WTC11 (cell line): Measurements from ENCODE around the gene UBAP1. TPM values are rescaled to one million over a fixed set of nuclear protein-coding genes. Genes with fewer than 3 reads are reported as not detected.

Experiments used
- ATAC-seq: fragments of 200-7000 bp; cut with Tn5 transposase; 2 replicates; pipeline ENCODE4 v1.10.0; 2021; ENCODE audit warnings: mild to moderate bottlenecking, moderate library complexity
- CTCF ChIA-PET: fragments of 300-600 bp; sonication (Branson Sonifier 250); formaldehyde crosslinking; loops from one replicate; lab custom pipeline; 2021; ENCODE audit warnings: antibody characterized with exemption; lab: Charles Lee
- POLR2A ChIA-PET: fragments of 350-600 bp; sonication (Branson Sonifier 250); formaldehyde crosslinking; loops from one replicate; lab custom pipeline; 2021; ENCODE audit warnings: antibody characterized with exemption; lab: Charles Lee
- DNase-seq: peaks from one replicate; pipeline ENCODE4 v3.0.0; 2021; ENCODE audit warnings: low spot score
- H3K27ac Mint-ChIP-seq: 2 replicates; pipeline ENCODE4 v1.8.0; 2021; ENCODE audit warnings: mixed read lengths
- H3K27me3 Mint-ChIP-seq: 2 replicates; pipeline ENCODE4 v1.8.0; 2021; ENCODE audit warnings: low read depth, mild to moderate bottlenecking, moderate library complexity, mixed read lengths
- H3K36me3 Mint-ChIP-seq: 2 replicates; pipeline ENCODE4 v1.8.0; 2021; ENCODE audit warnings: mixed read lengths
- H3K4me1 Mint-ChIP-seq: 2 replicates; pipeline ENCODE4 v1.8.0; 2022; ENCODE audit warnings: mixed read lengths
- H3K4me3 Mint-ChIP-seq: 2 replicates; pipeline ENCODE4 v1.8.0; 2021; ENCODE audit warnings: mild to moderate bottlenecking, moderate library complexity, mixed read lengths
- H3K9me3 Mint-ChIP-seq: 2 replicates; pipeline ENCODE4 v1.8.0; 2021; ENCODE audit warnings: mixed read lengths
- ATF1 ChIP-seq: sonication (generic); formaldehyde crosslinking; IDR thresholded peaks from 2 replicates; pipeline ENCODE4 v1.8.1; 2023; ENCODE audit warnings: mild to moderate bottlenecking, moderate library complexity, missing genetic modification reagents
- EMX1 ChIP-seq: fragments of 250-450 bp; sonication (Bioruptor Pico); IDR thresholded peaks from 2 replicates; pipeline ENCODE4 v1.8.0; 2021; ENCODE audit warnings: mild to moderate bottlenecking
- FOXP1 ChIP-seq: sonication (generic); formaldehyde crosslinking; IDR thresholded peaks from 2 replicates; pipeline ENCODE4 v1.8.0; 2022; ENCODE audit warnings: missing genetic modification reagents, mild to moderate bottlenecking, moderate library complexity, borderline replicate concordance
- GABPB1 ChIP-seq: sonication (generic); formaldehyde crosslinking; IDR thresholded peaks from 2 replicates; pipeline ENCODE4 v1.8.1; 2023; ENCODE audit warnings: mild to moderate bottlenecking, missing genetic modification reagents
- GRHL2 ChIP-seq: fragments of 250-450 bp; sonication (Bioruptor Pico); IDR thresholded peaks from 2 replicates; pipeline ENCODE4 v1.8.0; 2022; ENCODE audit warnings: mild to moderate bottlenecking, moderate library complexity; ENCODE audit not compliant: insufficient replicate concordance, severe bottlenecking
- HMGA2 ChIP-seq: fragments of 250-450 bp; sonication (Bioruptor Pico); IDR thresholded peaks from 2 replicates; pipeline ENCODE4 v1.4.0; 2021; ENCODE audit warnings: mild to moderate bottlenecking, moderate library complexity
- NFE2L1 ChIP-seq: sonication (generic); formaldehyde crosslinking; IDR thresholded peaks from 2 replicates; pipeline ENCODE4 v1.8.1; 2023; ENCODE audit warnings: missing genetic modification reagents
- NR2C2 ChIP-seq: sonication (generic); formaldehyde crosslinking; IDR thresholded peaks from 2 replicates; pipeline ENCODE4 v1.8.0; 2022; ENCODE audit warnings: mild to moderate bottlenecking, missing genetic modification reagents
- PRRX2 ChIP-seq: fragments of 250-450 bp; sonication (Bioruptor Pico); IDR thresholded peaks from 2 replicates; pipeline ENCODE4 v1.8.0; 2021; ENCODE audit warnings: mild to moderate bottlenecking
- RELA ChIP-seq: sonication (generic); formaldehyde crosslinking; IDR thresholded peaks from 2 replicates; pipeline ENCODE4 v1.8.1; 2022; ENCODE audit warnings: missing genetic modification reagents, mild to moderate bottlenecking, borderline replicate concordance
- SMAD3 ChIP-seq: sonication (generic); formaldehyde crosslinking; IDR thresholded peaks from 2 replicates; pipeline ENCODE4 v1.8.0; 2022; ENCODE audit warnings: missing genetic modification reagents, mild to moderate bottlenecking, borderline replicate concordance
- SOX15 ChIP-seq: fragments of 250-450 bp; sonication (Bioruptor Pico); IDR thresholded peaks from 2 replicates; pipeline ENCODE4 v1.9.0; 2021; ENCODE audit warnings: mild to moderate bottlenecking
- ZNF121 ChIP-seq: sonication (generic); formaldehyde crosslinking; IDR thresholded peaks from 2 replicates; pipeline ENCODE4 v1.8.0; 2023; ENCODE audit warnings: missing genetic modification reagents
- ZNF138 ChIP-seq: sonication (generic); formaldehyde crosslinking; conservative IDR thresholded peaks from 2 replicates; pipeline ENCODE4 v1.8.1; 2022; ENCODE audit warnings: mild to moderate bottlenecking, moderate library complexity, missing genetic modification reagents
- total RNA-seq: library from RNA; stranded (reverse); gene quantifications from 3 replicates; pipeline ENCODE4 v1.2.3, GENCODE V29; 2021
- TF ChIP-seq, protein P1 (sequence below): sonication (generic); formaldehyde crosslinking; IDR thresholded peaks from 2 replicates; pipeline ENCODE4 v1.8.0; 2022; ENCODE audit warnings: mild to moderate bottlenecking, missing genetic modification reagents
- TF ChIP-seq, protein P2 (sequence below): fragments of 250-450 bp; sonication (Bioruptor Pico); IDR thresholded peaks from 2 replicates; pipeline ENCODE4 v1.8.0; 2021; ENCODE audit warnings: mild to moderate bottlenecking
- TF ChIP-seq, protein P3 (sequence below): fragments of 200-600 bp; IDR thresholded peaks from 2 replicates; pipeline ENCODE4 v1.8.0; 2022; ENCODE audit warnings: antibody characterized with exemption
- TF ChIP-seq, protein P4 (sequence below): fragments of 250-450 bp; sonication (Bioruptor Pico); IDR thresholded peaks from 2 replicates; pipeline ENCODE4 v1.9.0; 2021; ENCODE audit warnings: moderate library complexity, mild to moderate bottlenecking, inconsistent platforms, borderline replicate concordance
- TF ChIP-seq, protein P5 (sequence below): fragments of 250-450 bp; sonication (Bioruptor Pico); IDR thresholded peaks from 2 replicates; pipeline ENCODE4 v1.9.0; 2021; ENCODE audit warnings: mild to moderate bottlenecking, borderline replicate concordance

Gene UBAP1
- total RNA-seq, 1 experiment from 2014 or later: 23.9 TPM

DNA sequence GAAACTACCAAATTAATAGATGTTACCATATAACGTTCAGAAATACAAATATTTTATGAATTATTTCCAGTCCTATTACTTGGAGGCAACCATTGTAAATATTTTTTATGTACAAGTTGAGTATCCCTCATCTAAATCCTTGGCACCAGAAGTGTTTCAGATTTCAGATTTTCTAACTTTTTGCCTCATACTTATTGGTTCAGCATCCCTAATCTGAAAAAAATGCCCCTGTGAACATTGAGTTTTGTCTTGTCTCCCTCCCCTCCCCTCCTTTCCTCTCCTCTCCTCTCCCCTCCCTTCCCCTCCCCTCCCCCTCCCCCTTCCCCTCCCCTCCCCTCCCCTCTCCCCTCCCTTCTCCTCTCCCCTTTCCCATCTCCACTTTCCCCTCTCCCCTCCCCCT, 40.6 kb downstream of the UBAP1 start:
- no peak for ATAC-seq
- TF ChIP-seq ZNF138: no peak
- TF ChIP-seq, protein P1, sequence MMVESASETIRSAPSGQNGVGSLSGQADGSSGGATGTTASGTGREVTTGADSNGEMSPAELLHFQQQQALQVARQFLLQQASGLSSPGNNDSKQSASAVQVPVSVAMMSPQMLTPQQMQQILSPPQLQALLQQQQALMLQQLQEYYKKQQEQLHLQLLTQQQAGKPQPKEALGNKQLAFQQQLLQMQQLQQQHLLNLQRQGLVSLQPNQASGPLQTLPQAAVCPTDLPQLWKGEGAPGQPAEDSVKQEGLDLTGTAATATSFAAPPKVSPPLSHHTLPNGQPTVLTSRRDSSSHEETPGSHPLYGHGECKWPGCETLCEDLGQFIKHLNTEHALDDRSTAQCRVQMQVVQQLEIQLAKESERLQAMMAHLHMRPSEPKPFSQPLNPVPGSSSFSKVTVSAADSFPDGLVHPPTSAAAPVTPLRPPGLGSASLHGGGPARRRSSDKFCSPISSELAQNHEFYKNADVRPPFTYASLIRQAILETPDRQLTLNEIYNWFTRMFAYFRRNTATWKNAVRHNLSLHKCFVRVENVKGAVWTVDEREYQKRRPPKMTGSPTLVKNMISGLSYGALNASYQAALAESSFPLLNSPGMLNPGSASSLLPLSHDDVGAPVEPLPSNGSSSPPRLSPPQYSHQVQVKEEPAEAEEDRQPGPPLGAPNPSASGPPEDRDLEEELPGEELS: no peak
- no peak for TF ChIP-seq SMAD3 (CRISPR knock-in tag)
- TF ChIP-seq, protein P2, sequence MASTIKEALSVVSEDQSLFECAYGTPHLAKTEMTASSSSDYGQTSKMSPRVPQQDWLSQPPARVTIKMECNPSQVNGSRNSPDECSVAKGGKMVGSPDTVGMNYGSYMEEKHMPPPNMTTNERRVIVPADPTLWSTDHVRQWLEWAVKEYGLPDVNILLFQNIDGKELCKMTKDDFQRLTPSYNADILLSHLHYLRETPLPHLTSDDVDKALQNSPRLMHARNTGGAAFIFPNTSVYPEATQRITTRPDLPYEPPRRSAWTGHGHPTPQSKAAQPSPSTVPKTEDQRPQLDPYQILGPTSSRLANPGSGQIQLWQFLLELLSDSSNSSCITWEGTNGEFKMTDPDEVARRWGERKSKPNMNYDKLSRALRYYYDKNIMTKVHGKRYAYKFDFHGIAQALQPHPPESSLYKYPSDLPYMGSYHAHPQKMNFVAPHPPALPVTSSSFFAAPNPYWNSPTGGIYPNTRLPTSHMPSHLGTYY (CRISPR knock-in tag): no peak
- no peak for TF ChIP-seq EMX1
- TF ChIP-seq PRRX2 (CRISPR knock-in tag): no peak
- TF ChIP-seq, protein P3, sequence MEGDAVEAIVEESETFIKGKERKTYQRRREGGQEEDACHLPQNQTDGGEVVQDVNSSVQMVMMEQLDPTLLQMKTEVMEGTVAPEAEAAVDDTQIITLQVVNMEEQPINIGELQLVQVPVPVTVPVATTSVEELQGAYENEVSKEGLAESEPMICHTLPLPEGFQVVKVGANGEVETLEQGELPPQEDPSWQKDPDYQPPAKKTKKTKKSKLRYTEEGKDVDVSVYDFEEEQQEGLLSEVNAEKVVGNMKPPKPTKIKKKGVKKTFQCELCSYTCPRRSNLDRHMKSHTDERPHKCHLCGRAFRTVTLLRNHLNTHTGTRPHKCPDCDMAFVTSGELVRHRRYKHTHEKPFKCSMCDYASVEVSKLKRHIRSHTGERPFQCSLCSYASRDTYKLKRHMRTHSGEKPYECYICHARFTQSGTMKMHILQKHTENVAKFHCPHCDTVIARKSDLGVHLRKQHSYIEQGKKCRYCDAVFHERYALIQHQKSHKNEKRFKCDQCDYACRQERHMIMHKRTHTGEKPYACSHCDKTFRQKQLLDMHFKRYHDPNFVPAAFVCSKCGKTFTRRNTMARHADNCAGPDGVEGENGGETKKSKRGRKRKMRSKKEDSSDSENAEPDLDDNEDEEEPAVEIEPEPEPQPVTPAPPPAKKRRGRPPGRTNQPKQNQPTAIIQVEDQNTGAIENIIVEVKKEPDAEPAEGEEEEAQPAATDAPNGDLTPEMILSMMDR: no peak
- TF ChIP-seq NR2C2 (CRISPR knock-in tag): no peak
- no peak for TF ChIP-seq RELA
- TF ChIP-seq GRHL2 (CRISPR knock-in tag): no peak
- TF ChIP-seq ATF1 (CRISPR knock-in tag): no peak
- no peak for TF ChIP-seq ZNF121
- TF ChIP-seq GABPB1 (CRISPR knock-in tag): no peak
- TF ChIP-seq NFE2L1 (CRISPR knock-in tag): no peak
- TF ChIP-seq FOXP1: no peak
- TF ChIP-seq, protein P4, sequence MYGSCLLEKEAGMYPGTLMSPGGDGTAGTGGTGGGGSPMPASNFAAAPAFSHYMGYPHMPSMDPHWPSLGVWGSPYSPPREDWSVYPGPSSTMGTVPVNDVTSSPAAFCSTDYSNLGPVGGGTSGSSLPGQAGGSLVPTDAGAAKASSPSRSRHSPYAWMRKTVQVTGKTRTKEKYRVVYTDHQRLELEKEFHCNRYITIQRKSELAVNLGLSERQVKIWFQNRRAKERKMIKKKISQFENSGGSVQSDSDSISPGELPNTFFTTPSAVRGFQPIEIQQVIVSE (CRISPR knock-in tag): no peak
- TF ChIP-seq, protein P5, sequence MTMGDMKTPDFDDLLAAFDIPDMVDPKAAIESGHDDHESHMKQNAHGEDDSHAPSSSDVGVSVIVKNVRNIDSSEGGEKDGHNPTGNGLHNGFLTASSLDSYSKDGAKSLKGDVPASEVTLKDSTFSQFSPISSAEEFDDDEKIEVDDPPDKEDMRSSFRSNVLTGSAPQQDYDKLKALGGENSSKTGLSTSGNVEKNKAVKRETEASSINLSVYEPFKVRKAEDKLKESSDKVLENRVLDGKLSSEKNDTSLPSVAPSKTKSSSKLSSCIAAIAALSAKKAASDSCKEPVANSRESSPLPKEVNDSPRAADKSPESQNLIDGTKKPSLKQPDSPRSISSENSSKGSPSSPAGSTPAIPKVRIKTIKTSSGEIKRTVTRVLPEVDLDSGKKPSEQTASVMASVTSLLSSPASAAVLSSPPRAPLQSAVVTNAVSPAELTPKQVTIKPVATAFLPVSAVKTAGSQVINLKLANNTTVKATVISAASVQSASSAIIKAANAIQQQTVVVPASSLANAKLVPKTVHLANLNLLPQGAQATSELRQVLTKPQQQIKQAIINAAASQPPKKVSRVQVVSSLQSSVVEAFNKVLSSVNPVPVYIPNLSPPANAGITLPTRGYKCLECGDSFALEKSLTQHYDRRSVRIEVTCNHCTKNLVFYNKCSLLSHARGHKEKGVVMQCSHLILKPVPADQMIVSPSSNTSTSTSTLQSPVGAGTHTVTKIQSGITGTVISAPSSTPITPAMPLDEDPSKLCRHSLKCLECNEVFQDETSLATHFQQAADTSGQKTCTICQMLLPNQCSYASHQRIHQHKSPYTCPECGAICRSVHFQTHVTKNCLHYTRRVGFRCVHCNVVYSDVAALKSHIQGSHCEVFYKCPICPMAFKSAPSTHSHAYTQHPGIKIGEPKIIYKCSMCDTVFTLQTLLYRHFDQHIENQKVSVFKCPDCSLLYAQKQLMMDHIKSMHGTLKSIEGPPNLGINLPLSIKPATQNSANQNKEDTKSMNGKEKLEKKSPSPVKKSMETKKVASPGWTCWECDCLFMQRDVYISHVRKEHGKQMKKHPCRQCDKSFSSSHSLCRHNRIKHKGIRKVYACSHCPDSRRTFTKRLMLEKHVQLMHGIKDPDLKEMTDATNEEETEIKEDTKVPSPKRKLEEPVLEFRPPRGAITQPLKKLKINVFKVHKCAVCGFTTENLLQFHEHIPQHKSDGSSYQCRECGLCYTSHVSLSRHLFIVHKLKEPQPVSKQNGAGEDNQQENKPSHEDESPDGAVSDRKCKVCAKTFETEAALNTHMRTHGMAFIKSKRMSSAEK: no peak
- TF ChIP-seq HMGA2 (CRISPR knock-in tag): no peak
- TF ChIP-seq, all 79 proteins: peak for 0
- no peak for DNase-seq
- no peaks in the 10 kb centered on the region for H3K27me3 Mint-ChIP-seq
- H3K4me1 Mint-ChIP-seq: peaks cover 6% of the 10 kb centered on the region; the same call in 1 of the 2 replicates
- H3K4me3 Mint-ChIP-seq: no peak overlapping the region
- no peak overlapping the region for H3K27ac Mint-ChIP-seq
- H3K9me3 Mint-ChIP-seq: no peaks in the 10 kb centered on the region
- CTCF ChIA-PET: no interaction called here
- H3K36me3 Mint-ChIP-seq: no peaks in the 10 kb centered on the region
- POLR2A ChIA-PET: no interaction called here

DNA sequence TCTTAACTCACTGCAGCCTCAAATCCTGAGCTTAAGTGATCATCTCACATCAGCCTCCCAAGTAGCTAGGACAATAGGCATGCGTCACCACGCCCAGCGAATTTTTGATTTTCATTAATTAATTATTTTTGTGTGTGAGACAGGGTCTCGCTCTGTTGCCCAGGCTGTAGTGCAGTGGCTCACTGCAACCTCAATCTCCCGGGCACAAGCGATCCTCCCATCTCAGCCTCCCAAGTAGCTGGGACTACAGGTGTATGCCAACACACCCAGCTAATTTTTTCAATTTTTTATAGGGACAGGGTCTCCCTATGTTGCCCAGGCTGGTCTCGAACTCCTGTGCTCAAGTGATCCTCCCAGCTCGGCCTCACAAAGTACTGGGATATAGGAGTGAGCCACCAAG, 41.4 kb downstream of the UBAP1 start:
- ChIA-PET CTCF (no interaction called here), POLR2A (no interaction called here)
- Mint-ChIP-seq H3K27me3 (no peaks in the 10 kb centered on the region), H3K4me3 (no peak overlapping the region), H3K36me3 (no peaks in the 10 kb centered on the region), H3K27ac (no peak overlapping the region), H3K4me1 (peaks cover 6% of the 10 kb centered on the region; the same call in 1 of the 2 replicates), H3K9me3 (no peaks in the 10 kb centered on the region)
- ATAC-seq: no peak
- TF ChIP-seq SOX15 (CRISPR knock-in tag) (no peak), ZNF121 (peak; percentile 57; the same call in 1 of the 2 replicates)
- DNase-seq: no peak
